GM21367 (cell line): ENCODE measurements around the gene PRSS48.
A peak's percentile ranks its signal among the peaks of the same experiment; 100 is the strongest.
"Not testable (repeated sequence)": the region's sequence is repeated elsewhere in the genome, so short reads cannot be mapped to it uniquely, and the experiment has no call there.

Experiments
- ATAC-seq: cut with Tn5 transposase; IDR thresholded peaks from one replicate; pipeline ENCODE4 v1.9.1; 2021; ENCODE audit not compliant: unreplicated experiment

PRSS48 gene

DNA sequence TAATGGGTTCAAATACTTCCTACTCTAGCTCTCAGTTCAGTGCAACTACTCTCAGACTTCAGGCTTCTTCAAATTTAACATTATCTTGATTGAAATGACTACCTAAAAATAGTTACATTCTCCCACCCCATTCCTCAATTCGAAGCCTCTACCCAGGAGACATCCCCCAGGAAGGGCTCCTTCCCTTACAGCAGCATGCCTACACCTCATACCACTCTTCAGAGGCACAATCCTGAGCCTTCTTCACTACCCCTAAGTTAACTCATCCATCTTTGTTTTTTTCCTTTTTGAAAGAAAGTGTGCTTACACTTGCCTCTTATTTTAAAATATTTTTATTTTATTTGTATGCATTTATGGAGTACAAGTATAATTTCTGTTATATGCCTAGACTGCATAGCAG lies 17.2 kb upstream of the PRSS48 start:
- no peak for ATAC-seq

DNA sequence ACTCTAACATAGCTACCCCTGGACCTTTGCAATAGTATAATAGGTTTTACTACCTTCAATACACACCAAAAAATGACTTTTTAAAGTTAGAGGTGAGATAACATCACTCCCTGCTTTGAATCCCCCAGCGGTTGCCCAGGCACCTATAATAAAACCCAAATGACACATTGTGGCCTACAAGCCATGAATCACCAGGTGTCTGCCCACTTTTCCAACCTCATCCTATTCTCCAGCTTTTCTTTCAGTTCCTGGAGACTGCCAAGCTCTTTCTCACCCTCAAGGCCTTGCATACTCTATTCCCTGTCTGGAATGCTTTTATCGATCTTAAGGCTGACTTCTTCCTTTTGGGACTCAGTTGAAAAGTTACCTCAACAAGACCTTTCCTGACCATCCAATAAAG lies 16.4 kb upstream of the PRSS48 start:
- ATAC-seq = no peak

DNA sequence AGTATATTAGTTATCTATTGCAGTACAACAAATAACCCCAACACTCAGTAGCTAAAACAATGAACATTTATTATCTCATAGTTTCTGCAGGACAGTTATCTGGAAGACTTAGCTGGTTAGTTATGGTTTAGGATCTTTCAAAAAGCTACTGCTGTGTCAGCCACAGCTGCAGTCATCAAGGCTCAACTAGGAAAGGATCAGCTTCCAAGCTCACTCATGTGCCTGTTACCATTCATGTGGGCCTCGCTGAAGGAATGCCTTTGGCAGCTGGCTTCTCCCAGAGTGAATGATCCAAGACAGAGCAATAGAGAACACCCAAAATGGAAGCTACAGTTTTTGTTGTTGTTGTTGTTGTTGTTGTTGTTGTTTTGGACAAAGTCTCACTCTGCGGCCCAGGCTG lies 13.5 kb upstream of the PRSS48 start:
- no peak for ATAC-seq

DNA sequence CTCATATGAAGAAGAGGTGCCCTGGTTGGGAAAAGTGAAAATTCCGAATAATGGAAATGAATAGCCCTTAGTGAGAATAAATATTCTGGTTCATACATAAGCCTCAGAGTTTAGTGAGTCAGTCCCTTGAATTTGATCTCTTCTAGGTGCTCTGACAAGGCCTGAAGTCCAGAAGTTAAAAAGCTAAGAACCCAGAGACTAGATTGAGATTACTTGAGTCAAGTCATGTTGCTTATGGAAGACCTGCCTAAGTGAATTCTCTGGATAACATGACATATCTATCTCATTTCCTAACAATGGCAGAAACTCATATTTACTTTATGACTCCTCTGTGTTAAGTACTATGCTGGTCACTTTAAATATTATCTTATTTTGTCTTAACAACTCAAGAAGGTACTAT lies 10.5 kb upstream of the PRSS48 start:
- no peak for ATAC-seq

- no peak for ATAC-seq
These were observed 9.9 kb upstream of the PRSS48 start for GRCh38 chr4:151267104-151267503.

GRCh38 chr4:151267822-151268535 lies 9.0 kb upstream of the PRSS48 start:
- ATAC-seq = no peak

DNA sequence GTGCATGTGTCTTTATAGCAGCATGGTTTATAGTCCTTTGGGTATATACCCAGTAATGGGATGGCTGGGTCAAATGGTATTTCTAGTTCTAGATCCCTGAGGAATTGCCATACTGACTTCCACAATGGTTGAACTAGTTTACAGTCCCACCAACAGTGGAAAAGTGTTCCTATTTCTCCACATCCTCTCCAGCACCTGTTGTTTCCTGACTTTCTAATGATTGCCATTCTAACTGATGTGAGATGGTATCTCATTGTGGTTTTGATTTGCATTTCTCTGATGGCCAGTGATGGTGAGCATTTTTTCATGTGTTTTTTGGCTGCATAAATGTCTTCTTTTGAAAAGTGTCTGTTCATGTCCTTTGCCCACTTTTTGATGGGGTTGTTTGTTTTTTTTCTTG lies 8.1 kb upstream of the PRSS48 start:
- ATAC-seq = not testable (repeated sequence)

DNA sequence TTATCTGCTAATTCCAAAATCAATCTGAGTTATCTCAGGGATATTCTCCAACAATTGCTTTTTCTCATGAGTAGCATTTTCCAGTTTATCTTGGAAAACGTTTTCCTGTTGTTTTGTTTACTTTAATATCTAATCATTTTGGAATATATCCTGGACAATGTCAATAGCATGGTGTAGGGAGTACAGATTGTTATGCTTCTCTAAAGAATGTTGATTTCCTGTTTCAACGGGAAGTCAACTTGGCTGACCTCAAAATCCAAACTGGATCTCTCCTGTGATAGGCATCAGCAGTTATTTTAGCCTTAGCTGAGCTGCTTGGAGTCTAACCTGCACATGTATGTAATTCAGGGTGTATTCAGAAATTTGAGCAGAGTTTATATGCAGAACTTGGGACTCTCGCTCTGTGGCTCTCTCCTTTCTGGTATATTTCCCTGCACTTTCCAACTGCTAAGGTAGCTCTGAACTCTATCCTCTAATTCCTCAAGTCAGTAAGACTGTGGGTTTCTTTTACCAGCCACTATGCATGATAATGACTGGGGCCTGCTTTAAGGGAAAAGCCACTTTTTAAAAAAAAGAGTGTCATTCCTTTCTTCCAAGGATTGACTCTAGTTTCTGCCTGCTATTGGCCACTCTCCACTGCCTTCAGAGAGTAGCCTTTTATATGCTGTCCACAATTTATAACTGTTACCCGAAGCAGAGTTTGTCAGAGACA lies 7.7 kb downstream of the PRSS48 start:
- no peak for ATAC-seq

GRCh38 chr4:151287409-151287808 lies 10.4 kb downstream of the PRSS48 start:
- no peak for ATAC-seq

DNA sequence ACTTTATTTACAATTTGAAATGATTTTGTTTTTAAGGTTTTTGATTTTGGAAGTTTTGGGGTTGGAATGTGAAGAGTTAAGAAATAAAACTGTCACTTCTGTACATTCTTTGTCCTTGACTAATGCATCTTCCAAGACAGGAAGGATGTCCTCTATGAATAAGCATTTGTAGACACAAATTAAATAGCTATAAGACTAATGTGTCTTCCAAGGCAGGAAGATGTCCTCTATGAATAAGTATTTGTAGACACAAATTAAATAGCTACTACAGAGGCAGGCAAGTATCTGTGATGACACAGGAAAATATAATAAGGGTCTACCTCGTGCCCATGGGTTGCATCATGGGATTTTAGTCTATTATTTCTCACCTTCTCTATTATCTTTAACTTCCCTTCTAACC lies 14.5 kb downstream of the PRSS48 start:
- no peak for ATAC-seq

DNA sequence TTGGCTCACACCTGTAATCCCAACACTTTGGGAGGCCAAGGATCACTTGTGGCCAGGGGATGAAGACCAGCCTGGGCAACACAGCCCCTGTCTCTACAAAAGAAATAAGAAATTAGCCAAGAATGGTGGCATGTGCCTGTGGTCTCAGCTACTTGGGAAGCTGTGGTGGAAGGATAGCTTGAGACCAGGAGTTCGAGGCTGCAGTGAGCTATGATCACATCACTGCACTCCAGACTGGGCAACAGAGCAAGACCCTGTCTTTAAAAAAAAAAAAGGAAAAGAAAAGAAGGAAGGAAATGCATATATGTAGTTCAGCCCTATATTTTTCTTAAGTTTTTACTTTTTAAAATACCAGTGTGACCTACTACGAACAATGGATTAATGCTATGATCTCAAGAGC lies 15.1 kb downstream of the PRSS48 start:
- no peak for ATAC-seq

DNA sequence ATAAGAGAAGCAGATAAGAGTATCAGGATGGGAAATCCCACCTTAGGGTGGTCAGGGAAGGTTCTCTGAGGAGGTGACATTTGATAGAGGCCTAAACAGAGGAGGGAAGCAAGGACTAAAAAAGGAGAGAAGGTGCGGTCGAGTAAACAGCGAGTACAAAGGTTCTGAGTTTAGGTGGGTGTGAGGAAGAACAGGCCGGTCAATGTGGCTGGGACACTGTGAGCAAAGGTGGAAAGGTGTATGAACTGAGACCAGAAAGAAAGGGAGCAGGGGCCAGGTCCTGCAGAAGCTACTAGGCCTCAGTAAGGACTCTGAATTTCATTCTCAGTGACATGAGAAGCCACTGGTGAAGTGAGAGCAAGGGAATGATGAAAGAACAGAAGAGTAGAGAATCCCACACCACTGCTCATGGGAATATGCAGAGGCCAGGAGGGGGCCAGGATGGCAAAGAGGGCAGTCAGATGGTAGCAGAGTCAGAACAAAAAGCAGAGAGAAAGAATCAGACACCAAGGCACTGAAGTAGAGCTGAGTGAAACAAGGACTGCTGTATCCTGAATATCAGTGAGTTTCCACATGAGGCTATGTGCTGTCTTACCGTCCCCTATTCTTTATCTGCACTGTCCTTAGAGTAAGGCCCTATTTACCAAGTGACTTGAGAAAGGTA lies 18.0 kb downstream of the PRSS48 start:
- no peak for ATAC-seq

DNA sequence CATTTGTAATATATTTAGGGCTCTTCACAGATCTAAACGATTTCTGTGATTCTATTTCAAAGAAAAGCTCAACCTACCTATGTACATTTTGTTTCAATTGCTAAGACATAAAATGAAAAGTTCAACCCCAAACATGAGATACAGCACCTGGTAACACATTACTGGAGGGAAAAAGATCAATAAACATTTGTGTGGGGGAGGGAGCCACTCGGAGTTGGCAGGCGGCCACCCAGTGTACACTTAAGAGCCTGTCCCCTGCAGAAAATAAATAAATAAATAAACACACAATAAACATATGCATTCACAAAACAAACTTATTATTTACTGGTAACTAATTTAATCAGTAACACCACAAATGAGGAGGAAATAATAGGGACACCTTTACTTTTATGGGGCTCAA lies 19.3 kb downstream of the PRSS48 start:
- ATAC-seq = no peak

GRCh38 chr4:151297170-151297569 lies 20.2 kb downstream of the PRSS48 start:
- no peak for ATAC-seq

GRCh38 chr4:151302432-151302831 lies 25.5 kb downstream of the PRSS48 start:
- ATAC-seq = no peak

GRCh38 chr4:151304226-151304625 lies 27.3 kb downstream of the PRSS48 start:
- ATAC-seq = no peak

DNA sequence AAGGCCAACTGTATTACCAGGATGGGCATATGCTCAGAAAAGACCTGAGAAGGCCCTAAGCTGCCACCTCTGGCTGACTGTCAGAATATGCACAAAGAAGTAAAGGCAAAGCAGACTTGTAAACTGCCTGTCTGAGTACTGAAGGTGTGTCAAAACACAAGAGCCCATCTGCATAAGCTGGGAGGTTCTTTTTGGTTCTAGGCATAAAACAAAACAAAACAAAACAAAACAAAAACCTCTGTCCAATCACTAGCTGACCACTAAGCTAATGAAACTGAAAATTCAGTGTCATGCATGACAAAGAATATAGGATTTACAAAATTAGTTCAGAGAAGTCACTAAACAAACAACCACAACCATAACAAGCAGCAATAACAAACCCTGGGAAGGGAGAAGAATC lies 27.8 kb downstream of the PRSS48 start:
- ATAC-seq = peak; percentile 69

GRCh38 chr4:151310124-151310728 lies 33.3 kb downstream of the PRSS48 start:
- no peak for ATAC-seq

DNA sequence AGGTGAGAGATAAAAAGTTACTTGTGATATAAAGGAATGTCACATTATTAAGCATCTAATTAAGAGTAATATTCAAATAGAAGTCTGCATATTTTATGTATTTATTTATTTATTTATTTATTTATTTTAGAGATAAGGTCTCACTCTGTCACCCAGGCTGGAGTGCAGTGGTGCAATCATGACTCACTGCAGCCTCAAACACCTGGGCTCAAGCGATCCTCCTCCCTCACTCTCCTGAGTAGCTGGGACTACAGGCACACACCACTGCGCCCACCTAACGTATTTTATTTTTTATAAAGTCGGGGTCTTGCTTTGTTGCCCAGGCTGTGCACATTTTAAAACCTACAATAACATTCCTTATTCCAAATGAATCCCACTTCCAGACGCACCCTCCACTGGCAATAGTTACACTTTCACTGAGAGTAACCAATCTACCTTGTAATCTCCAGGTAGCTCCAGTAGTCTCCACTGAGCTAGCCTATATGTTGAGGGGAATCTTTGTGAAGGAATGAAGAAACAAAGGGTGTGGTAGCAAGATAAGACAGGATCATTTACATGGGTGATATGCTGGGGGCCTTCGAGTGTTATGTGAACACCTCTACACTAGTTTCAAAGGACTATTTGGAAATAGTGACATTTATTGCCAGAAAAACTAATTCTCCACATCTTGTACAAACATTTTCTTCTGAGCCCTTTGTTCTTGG lies 36.5 kb downstream of the PRSS48 start:
- ATAC-seq = no peak

- ATAC-seq = no peak
These were observed 37.0 kb downstream of the PRSS48 start for GRCh38 chr4:151314010-151314355.

DNA sequence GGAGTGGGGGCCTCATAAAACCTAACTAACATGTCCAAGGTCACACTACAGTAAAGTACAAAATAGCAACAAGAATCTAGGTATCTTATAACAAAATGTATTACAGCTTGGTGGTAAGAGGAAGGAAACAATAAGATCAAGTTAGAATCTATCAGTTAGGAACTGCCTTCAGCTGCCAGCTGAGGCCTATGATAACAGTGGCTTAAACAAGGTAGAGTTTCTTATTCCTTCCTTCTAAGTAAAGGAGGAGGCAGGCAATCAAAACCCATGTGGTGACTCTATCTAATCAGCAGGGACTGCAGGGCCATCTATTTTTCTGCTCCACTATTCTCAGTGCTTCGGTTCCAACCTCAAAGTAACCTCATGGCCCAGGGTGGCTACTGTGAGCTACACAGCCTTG lies 37.5 kb downstream of the PRSS48 start:
- no peak for ATAC-seq
